ENCODE data around the gene CA10.

DNA sequence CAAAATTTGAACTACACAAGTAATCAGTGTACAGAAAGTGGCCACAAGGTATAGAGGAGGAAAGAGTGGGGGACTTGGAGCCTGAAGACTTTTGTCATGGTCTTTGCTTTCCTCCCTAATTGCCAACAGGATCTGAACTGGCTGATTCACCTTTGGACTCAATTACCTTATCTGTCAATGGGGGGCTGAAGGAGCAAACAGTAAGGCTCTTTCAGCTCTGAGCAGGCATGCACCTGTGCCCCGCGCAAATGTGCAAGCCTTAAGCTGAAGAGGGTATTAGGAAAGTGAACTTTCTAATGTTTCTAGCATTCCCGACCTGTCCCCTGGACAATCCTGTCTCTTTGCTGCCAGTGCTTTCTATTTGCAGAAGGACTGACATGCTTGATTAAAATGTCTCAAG lies 302.7 kb downstream of the CA10 start:
- TF ChIP-seq ZNF8 (CRISPR knock-in tag; IDR thresholded peaks at IDR 0.05) = no peak
- no peak for TF ChIP-seq GLIS3 (CRISPR knock-in tag; IDR thresholded peaks at IDR 0.05)
- TF ChIP-seq POU6F1 (CRISPR knock-in tag; IDR thresholded peaks at IDR 0.05; ENCODE audit: borderline replicate concordance, low read depth) = no peak
- no peak for TF ChIP-seq CSDC2 (CRISPR knock-in tag; IDR thresholded peaks at IDR 0.05)
- no peak for TF ChIP-seq ARNTL (CRISPR knock-in tag; IDR thresholded peaks at IDR 0.05; ENCODE audit: borderline replicate concordance, low read depth)
- TF ChIP-seq TCF4 (CRISPR knock-in tag; IDR thresholded peaks at IDR 0.05; ENCODE audit: borderline replicate concordance) = no peak
- TF ChIP-seq OSR1 (CRISPR knock-in tag; IDR thresholded peaks at IDR 0.05) = no peak
